Jurkat, Clone E6-1 (cell line): Measurements from ENCODE around the gene HSPG2.
"Not testable (repeated sequence)": the region's sequence is repeated elsewhere in the genome, so short reads cannot be mapped to it uniquely, and the experiment has no call there.

ENCODE experiments used
- DNase-seq: peaks from one replicate; pipeline ENCODE4 v3.0.0-alpha.2; 2011; ENCODE audit warnings: low read depth, low spot score
- H3K4me3 ChIP-seq: 2 replicates; pipeline ENCODE4 v1.5.1; 2011; ENCODE audit warnings: mild to moderate bottlenecking, low read length, control low read depth, moderate library complexity

The HSPG2 gene

GRCh38 chr1:21786640-21787039, 150.5 kb downstream of the HSPG2 start:
- no peak overlapping the region for H3K4me3 ChIP-seq
- no peak for DNase-seq

GRCh38 chr1:21785764-21786163, 151.3 kb downstream of the HSPG2 start:
- H3K4me3 ChIP-seq, DNase-seq: not testable (repeated sequence)

GRCh38 chr1:21783679-21784603, 153.2 kb downstream of the HSPG2 start:
- DNase-seq, result peak; percentile 94
- H3K4me3 ChIP-seq, result peak overlapping the region; percentile 95

- peak; percentile 93 for DNase-seq
- H3K4me3 ChIP-seq, result peak within 1 kb of the TSS; percentile 95
Observed at GRCh38 chr1:21782868-21783678, 154.0 kb downstream of the HSPG2 start, which contains the start of gene USP48. Gene USP48, minus strand, starts transcription at chr1:21783149. Its CDS starts 192 bp downstream, at chr1:21782957.

GRCh38 chr1:21782349-21782867, 154.7 kb downstream of the HSPG2 start:
- DNase-seq, result peak; percentile 28
- H3K4me3 ChIP-seq, result peak overlapping the region; percentile 95

- DNase-seq, result no peak
- peak overlapping the region; percentile 95 for H3K4me3 ChIP-seq
Observed at GRCh38 chr1:21781815-21782348, 155.2 kb downstream of the HSPG2 start.

- DNase-seq, result no peak
- H3K4me3 ChIP-seq, result no peak overlapping the region
Observed at GRCh38 chr1:21779613-21780521, 157.2 kb downstream of the HSPG2 start.

- H3K4me3 ChIP-seq, result no peak overlapping the region
- no peak for DNase-seq
Observed at GRCh38 chr1:21778405-21778727, 158.7 kb downstream of the HSPG2 start.

GRCh38 chr1:21776925-21777324, 160.2 kb downstream of the HSPG2 start:
- not testable (repeated sequence) for H3K4me3 ChIP-seq, DNase-seq

GRCh38 chr1:21775985-21776562, 161.0 kb downstream of the HSPG2 start:
- H3K4me3 ChIP-seq, result no peak overlapping the region
- no peak for DNase-seq

GRCh38 chr1:21775550-21775914, 161.6 kb downstream of the HSPG2 start:
- H3K4me3 ChIP-seq, result no peak overlapping the region
- DNase-seq, result no peak

GRCh38 chr1:21774835-21775549, 162.1 kb downstream of the HSPG2 start:
- no peak overlapping the region for H3K4me3 ChIP-seq
- DNase-seq, result no peak

GRCh38 chr1:21773585-21773984, 163.5 kb downstream of the HSPG2 start:
- H3K4me3 ChIP-seq, result no peak overlapping the region
- DNase-seq, result no peak
